ENCODE measurements around the gene ECI1.

ECI1 gene

GRCh38 chr16:2251296-2252111, at the start of gene ECI1:
TSS of gene ECI1 (minus strand) at chr16:2251587. CDS start at chr16:2251566, 21 bp downstream.
- DNase-seq (ENCODE audit: low read depth), result peak; percentile 96

- no peak for DNase-seq (ENCODE audit: low read depth)
Observed at GRCh38 chr16:2299915-2300192, 48.5 kb upstream of the ECI1 start.

GRCh38 chr16:2299121-2299914, 47.9 kb upstream of the ECI1 start:
- DNase-seq (ENCODE audit: low read depth), result no peak

- DNase-seq (ENCODE audit: low read depth), result no peak
Observed at GRCh38 chr16:2298621-2299020, 47.2 kb upstream of the ECI1 start.

GRCh38 chr16:2297506-2297860, 46.1 kb upstream of the ECI1 start:
- DNase-seq (ENCODE audit: low read depth), result no peak

GRCh38 chr16:2296661-2297505, 45.5 kb upstream of the ECI1 start:
- no peak for DNase-seq (ENCODE audit: low read depth)

GRCh38 chr16:2295056-2295798, 43.8 kb upstream of the ECI1 start:
- no peak for DNase-seq (ENCODE audit: low read depth)

- DNase-seq (ENCODE audit: low read depth), result no peak
Observed at GRCh38 chr16:2292221-2292620, 40.8 kb upstream of the ECI1 start.

- no peak for DNase-seq (ENCODE audit: low read depth)
Observed at GRCh38 chr16:2289282-2289681, 37.9 kb upstream of the ECI1 start.

- DNase-seq (ENCODE audit: low read depth), result no peak
Observed at GRCh38 chr16:2288726-2289125, 37.3 kb upstream of the ECI1 start.

- no peak for DNase-seq (ENCODE audit: low read depth)
Observed at GRCh38 chr16:2287916-2288547, 36.6 kb upstream of the ECI1 start.

- no peak for DNase-seq (ENCODE audit: low read depth)
Observed at GRCh38 chr16:2286550-2286949, 35.2 kb upstream of the ECI1 start.

- no peak for DNase-seq (ENCODE audit: low read depth)
Observed at GRCh38 chr16:2285731-2286191, 34.4 kb upstream of the ECI1 start.

GRCh38 chr16:2284797-2285576, 33.6 kb upstream of the ECI1 start:
- DNase-seq (ENCODE audit: low read depth), result no peak

- DNase-seq (ENCODE audit: low read depth), result no peak
Observed at GRCh38 chr16:2284001-2284770, 32.8 kb upstream of the ECI1 start.

- no peak for DNase-seq (ENCODE audit: low read depth)
Observed at GRCh38 chr16:2282866-2283555, 31.6 kb upstream of the ECI1 start.

GRCh38 chr16:2282262-2282661, 30.9 kb upstream of the ECI1 start:
- no peak for DNase-seq (ENCODE audit: low read depth)

- no peak for DNase-seq (ENCODE audit: low read depth)
Observed at GRCh38 chr16:2280981-2281542, 29.7 kb upstream of the ECI1 start.

- DNase-seq (ENCODE audit: low read depth), result no peak
Observed at GRCh38 chr16:2280461-2280860, 29.1 kb upstream of the ECI1 start.

All from fibroblast of gingiva (primary cell).